ENCODE data around the gene OSBPL1A. TPM values are rescaled to one million over a fixed set of nuclear protein-coding genes. Genes with fewer than 3 reads are reported as not detected.
A peak's percentile ranks its signal among the peaks of the same experiment; 100 is the strongest.

The OSBPL1A gene
- total and polyA plus RNA-seq, 4 donors = 12.6 to 38.8 (median 26.0) TPM

DNA sequence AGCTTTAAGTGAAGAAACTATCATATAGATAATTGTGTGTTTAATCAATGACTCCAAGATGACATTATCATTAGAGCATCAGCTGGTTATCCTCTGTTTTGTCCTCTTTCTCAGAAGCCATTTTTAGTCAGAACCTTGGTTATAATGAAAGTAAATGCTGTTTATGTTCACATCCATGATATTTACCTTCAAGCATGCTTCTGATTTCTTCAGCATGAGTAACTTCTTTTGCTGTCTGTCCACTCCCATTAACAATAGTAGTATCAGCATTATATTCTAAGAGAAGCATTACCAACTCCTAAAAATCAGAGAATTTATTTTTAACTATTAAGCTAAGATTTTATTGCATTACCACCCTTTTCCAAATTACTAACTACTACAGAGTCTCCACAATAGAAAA, 56.3 kb downstream of the OSBPL1A start:
- H3K9ac ChIP-seq (ENCODE audit: insufficient read depth in 1 of 2, low read length in 2 of 2) = no peak overlapping the region
- no peak overlapping the region for H3K27ac ChIP-seq (ENCODE audit: low read depth in 1 of 2, low read length in 1 of 2)
- no peaks in the 10 kb centered on the region for H3K4me1 ChIP-seq (ENCODE audit: control insufficient read depth in 5 of 5, insufficient read depth in 5 of 5, low read length in 5 of 5)
- H3K4me3 ChIP-seq = no peak overlapping the region
- no peaks in the 10 kb centered on the region for H3K36me3 ChIP-seq (ENCODE audit: control insufficient read depth in 4 of 4, insufficient read depth in 4 of 4, low read length in 4 of 4)
- no peaks in the 10 kb centered on the region for H3K9me3 ChIP-seq (ENCODE audit: control insufficient read depth in 4 of 4, insufficient read depth in 3 of 4, low read length in 3 of 4)
- no peak for DNase-seq
- H3K27me3 ChIP-seq (ENCODE audit: control insufficient read depth in 3 of 3, insufficient read depth in 3 of 3, low read length in 2 of 3) = no peaks in the 10 kb centered on the region
- no peak for ATAC-seq (ENCODE audit: insufficient read depth, low FRiP score)
- no peak for TF ChIP-seq CTCF (IDR thresholded peaks at IDR 0.05; ENCODE audit: control extremely low read depth, extremely low read depth)

GRCh38 chr18:24333084-24333483, 64.5 kb downstream of the OSBPL1A start:
- Histone ChIP-seq H3K4me3 (no peak overlapping the region), H3K27me3 (ENCODE audit: control insufficient read depth in 3 of 3, insufficient read depth in 3 of 3, low read length in 2 of 3) (no peaks in the 10 kb centered on the region), H3K9me3 (ENCODE audit: control insufficient read depth in 4 of 4, insufficient read depth in 3 of 4, low read length in 3 of 4) (peaks cover 0 to 3% (median 0%) of the 10 kb centered on the region in 4 donors), H3K9ac (ENCODE audit: insufficient read depth in 1 of 2, low read length in 2 of 2) (no peak overlapping the region), H3K36me3 (ENCODE audit: control insufficient read depth in 4 of 4, insufficient read depth in 4 of 4, low read length in 4 of 4) (peaks cover 3 to 15% (median 9%) of the 10 kb centered on the region in 4 donors), H3K4me1 (ENCODE audit: control insufficient read depth in 5 of 5, insufficient read depth in 5 of 5, low read length in 5 of 5) (no peaks in the 10 kb centered on the region), H3K27ac (ENCODE audit: low read depth in 1 of 2, low read length in 1 of 2) (no peak overlapping the region)
- 91 to 94% methylated on average over 2 of the region's 2 CpGs for WGBS, 2 donors
- TF ChIP-seq CTCF (IDR thresholded peaks at IDR 0.05; ENCODE audit: control extremely low read depth, extremely low read depth) = no peak
- ATAC-seq (ENCODE audit: insufficient read depth, low FRiP score) (no peak), DNase-seq (no peak)

- Histone ChIP-seq H3K27me3 (ENCODE audit: control insufficient read depth in 3 of 3, insufficient read depth in 3 of 3, low read length in 2 of 3) (no peaks in the 10 kb centered on the region), H3K36me3 (ENCODE audit: control insufficient read depth in 4 of 4, insufficient read depth in 4 of 4, low read length in 4 of 4) (peaks cover 0 to 3% (median 1%) of the 10 kb centered on the region in 4 donors), H3K27ac (ENCODE audit: low read depth in 1 of 2, low read length in 1 of 2) (no peak overlapping the region), H3K4me1 (ENCODE audit: control insufficient read depth in 5 of 5, insufficient read depth in 5 of 5, low read length in 5 of 5) (peaks cover 0 to 3% (median 0%) of the 10 kb centered on the region in 5 donors), H3K9me3 (ENCODE audit: control insufficient read depth in 4 of 4, insufficient read depth in 3 of 4, low read length in 3 of 4) (no peaks in the 10 kb centered on the region), H3K4me3 (no peak overlapping the region), H3K9ac (ENCODE audit: insufficient read depth in 1 of 2, low read length in 2 of 2) (no peak overlapping the region)
- 94 to 96% methylated on average over 3 of the region's 3 CpGs for WGBS, 2 donors
- TF ChIP-seq CTCF (IDR thresholded peaks at IDR 0.05; ENCODE audit: control extremely low read depth, extremely low read depth) = no peak
- DNase-seq (no peak), ATAC-seq (ENCODE audit: insufficient read depth, low FRiP score) (no peak)
These were observed 71.4 kb downstream of the OSBPL1A start for GRCh38 chr18:24326211-24326610.

DNA sequence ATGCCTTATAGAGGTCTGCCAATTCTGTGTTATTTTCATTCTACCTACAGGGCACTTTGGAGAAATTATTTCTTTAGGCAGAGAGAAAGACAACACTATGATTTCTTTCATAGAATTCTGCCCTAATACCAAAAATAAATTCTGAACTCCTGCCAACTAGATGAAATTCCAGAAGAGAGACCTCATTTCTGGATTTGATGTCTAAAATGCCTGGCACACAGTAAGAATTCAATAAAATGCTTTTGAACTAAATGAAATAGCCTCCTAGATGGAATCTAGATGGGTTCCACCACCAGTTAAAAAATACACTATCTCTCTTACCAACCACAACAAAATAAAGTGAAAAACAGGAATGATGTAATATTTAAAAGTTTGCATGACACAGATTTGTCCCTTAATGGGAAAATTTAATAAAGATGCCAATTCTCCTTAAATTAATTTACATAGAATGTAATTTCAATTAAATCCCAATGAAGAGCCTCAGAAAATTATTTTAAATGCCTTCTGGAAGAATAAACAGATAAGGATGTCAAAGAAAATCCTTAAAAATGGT, 75.0 kb downstream of the OSBPL1A start:
- Histone ChIP-seq H3K4me3 (no peak overlapping the region), H3K27me3 (ENCODE audit: control insufficient read depth in 3 of 3, insufficient read depth in 3 of 3, low read length in 2 of 3) (no peaks in the 10 kb centered on the region), H3K36me3 (ENCODE audit: control insufficient read depth in 4 of 4, insufficient read depth in 4 of 4, low read length in 4 of 4) (no peaks in the 10 kb centered on the region), H3K9ac (ENCODE audit: insufficient read depth in 1 of 2, low read length in 2 of 2) (no peak overlapping the region), H3K4me1 (ENCODE audit: control insufficient read depth in 5 of 5, insufficient read depth in 5 of 5, low read length in 5 of 5) (peaks cover 0 to 3% (median 0%) of the 10 kb centered on the region in 5 donors), H3K27ac (ENCODE audit: low read depth in 1 of 2, low read length in 1 of 2) (no peak overlapping the region), H3K9me3 (ENCODE audit: control insufficient read depth in 4 of 4, insufficient read depth in 3 of 4, low read length in 3 of 4) (no peaks in the 10 kb centered on the region)
- TF ChIP-seq CTCF (IDR thresholded peaks at IDR 0.05; ENCODE audit: control extremely low read depth, extremely low read depth) = no peak
- DNase-seq (peak in 2 of 3 donors; percentile 32 to 45), ATAC-seq (ENCODE audit: insufficient read depth, low FRiP score) (no peak)

All from lung (tissue), 12 donors.